IMR-90 (cell line): Measurements from ENCODE around the gene TNS1. TPM values are rescaled to one million over a fixed set of nuclear protein-coding genes. Genes with fewer than 3 reads are reported as not detected.

Source experiments
- ATAC-seq: fragments of 200-7000 bp; cut with Tn5 transposase; 2 replicates; pipeline ENCODE4 v1.9.1; 2020; ENCODE audit warnings: low read depth, mild to moderate bottlenecking, moderate library complexity
- BruUV-seq: library from RNA; stranded (reverse); fragments of 400-500 nt; replicated peaks from 2 replicates; lab custom pipeline; 2021; lab: Mats Ljungman, UMichigan
- CTCF ChIA-PET: fragments of 300-600 bp; formaldehyde crosslinking; extraction: SDS; loops from one replicate; lab custom pipeline; 2021; ENCODE audit warnings: antibody characterized with exemption; lab: Yijun Ruan, JAX
- POLR2A ChIA-PET: fragments of 300-600 bp; sonication (Branson Sonifier 250); formaldehyde crosslinking; loops from one replicate; lab custom pipeline; 2022; ENCODE audit warnings: antibody characterized with exemption; ENCODE audit not compliant: unreplicated experiment; lab: Charles Lee
- DNase-seq: peaks from one replicate; pipeline ENCODE4 v3.0.0; 2013
- H2AFZ ChIP-seq: replicated peaks from 2 replicates; pipeline ENCODE3; 2013; ENCODE audit warnings: low read length, mild to moderate bottlenecking; ENCODE audit not compliant: poor library complexity
- H2AK5ac ChIP-seq: 2 replicates; pipeline ENCODE4 v1.6.1; 2013; ENCODE audit warnings: low read depth, low read length, inconsistent platforms
- H2AK9ac ChIP-seq: replicated peaks from 2 replicates; pipeline ENCODE3; 2013; ENCODE audit warnings: mild to moderate bottlenecking, low read depth, low read length, moderate library complexity; ENCODE audit not compliant: poor library complexity
- H2BK120ac ChIP-seq: 2 replicates; pipeline ENCODE4 v1.6.1; 2013; ENCODE audit warnings: low read depth, low read length, inconsistent platforms
- H2BK15ac ChIP-seq: 3 replicates; pipeline ENCODE4 v1.6.1; 2013; ENCODE audit warnings: low read depth, low read length, inconsistent platforms
- H2BK20ac ChIP-seq: 2 replicates; pipeline ENCODE4 v1.6.1; 2013; ENCODE audit warnings: low read depth, mild to moderate bottlenecking, inconsistent platforms, low read length, moderate library complexity
- H2BK5ac ChIP-seq: 2 replicates; pipeline ENCODE4 v1.6.1; 2013; ENCODE audit warnings: mild to moderate bottlenecking, low read depth, low read length, inconsistent platforms; ENCODE audit not compliant: poor library complexity, severe bottlenecking
- H3K14ac ChIP-seq: replicated peaks from 2 replicates; pipeline ENCODE4 v1.6.1; 2013; ENCODE audit warnings: low read depth, low read length, inconsistent platforms
- H3K18ac ChIP-seq: 2 replicates; pipeline ENCODE4 v1.6.1; 2013; ENCODE audit warnings: low read depth, low read length, control low read depth
- H3K23ac ChIP-seq: 2 replicates; pipeline ENCODE4 v1.6.1; 2013; ENCODE audit warnings: low read depth, low read length, inconsistent platforms
- H3K27ac ChIP-seq: 2 replicates; pipeline ENCODE4 v1.5.1; 2013; ENCODE audit warnings: mild to moderate bottlenecking, control low read depth, low read length; ENCODE audit not compliant: insufficient read depth
- H3K27me3 ChIP-seq: 2 replicates; pipeline ENCODE4 v1.6.1; 2013; ENCODE audit warnings: low read length; ENCODE audit not compliant: control insufficient read depth, insufficient read depth
- H3K36me3 ChIP-seq: 2 replicates; pipeline ENCODE4 v1.6.1; 2013; ENCODE audit warnings: low read length, mixed read lengths; ENCODE audit not compliant: control insufficient read depth, insufficient read depth
- H3K4ac ChIP-seq: 2 replicates; pipeline ENCODE4 v1.6.1; 2013; ENCODE audit warnings: low read depth, low read length, inconsistent platforms
- H3K4me1 ChIP-seq: 2 replicates; pipeline ENCODE4 v1.6.1; 2013; ENCODE audit warnings: low read length, mixed read lengths; ENCODE audit not compliant: control insufficient read depth, insufficient read depth
- H3K4me2 ChIP-seq: 2 replicates; pipeline ENCODE4 v1.6.1; 2013; ENCODE audit warnings: low read depth, mild to moderate bottlenecking, control low read depth, low read length, moderate library complexity
- H3K4me3 ChIP-seq: 2 replicates; pipeline ENCODE4 v1.5.1; 2013; ENCODE audit warnings: low read depth, mild to moderate bottlenecking, control low read depth, low read length, moderate library complexity; ENCODE audit not compliant: insufficient read depth
- H3K56ac ChIP-seq: 2 replicates; pipeline ENCODE4 v1.6.1; 2013; ENCODE audit warnings: low read length, inconsistent platforms; ENCODE audit not compliant: insufficient read depth; ENCODE audit errors: extremely low read depth
- H3K79me1 ChIP-seq, 2 experiments: 2 replicates each; pipeline ENCODE4 v1.6.1; 2013; ENCODE audit warnings: low read length in 2 of 2, inconsistent platforms in 1 of 2, low read depth in 1 of 2
- H3K9ac ChIP-seq: 2 replicates; pipeline ENCODE4 v1.6.1; 2013; ENCODE audit warnings: low read depth, low read length, control low read depth
- H3K9me1 ChIP-seq: 2 replicates; pipeline ENCODE4 v1.6.1; 2013; ENCODE audit warnings: low read length, inconsistent platforms; ENCODE audit not compliant: insufficient read depth
- H3K9me3 ChIP-seq: 2 replicates; pipeline ENCODE4 v1.6.1; 2013; ENCODE audit warnings: low read length; ENCODE audit not compliant: control insufficient read depth, insufficient read depth
- H4K20me1 ChIP-seq: 2 replicates; pipeline ENCODE4 v1.6.1; 2013; ENCODE audit warnings: low read length, inconsistent platforms; ENCODE audit not compliant: insufficient read depth
- H4K5ac ChIP-seq: 2 replicates; pipeline ENCODE4 v1.6.1; 2013; ENCODE audit warnings: mild to moderate bottlenecking, low read depth, low read length, control low read depth
- H4K8ac ChIP-seq, 2 experiments: 2 replicates each; pipeline ENCODE4 v1.6.1; 2013; ENCODE audit warnings: low read depth in 2 of 2, low read length in 2 of 2, control low read depth in 1 of 2, inconsistent platforms in 1 of 2
- H4K91ac ChIP-seq: 2 replicates; pipeline ENCODE4 v1.6.1; 2013; ENCODE audit warnings: low read depth, low read length, inconsistent platforms; ENCODE audit not compliant: insufficient read depth
- CEBPB ChIP-seq: IDR thresholded peaks from 2 replicates; pipeline ENCODE4 v1.6.1; 2012; ENCODE audit warnings: low read depth, low read length, improper control_type of control experiment
- FOS ChIP-seq: fragments of 150-350 bp; IDR thresholded peaks from 2 replicates; pipeline ENCODE4 v1.6.1; 2016; ENCODE audit warnings: low read depth, low read length
- MAFK ChIP-seq: IDR thresholded peaks from 2 replicates; pipeline ENCODE4 v1.6.1; 2012; ENCODE audit warnings: low read depth, low read length, improper control_type of control experiment
- NFE2L2 ChIP-seq: fragments of 150-350 bp; IDR thresholded peaks from 2 replicates; pipeline ENCODE4 v1.6.1; 2016; ENCODE audit warnings: low read depth, mild to moderate bottlenecking, low read length
- POLR2A ChIP-seq: IDR thresholded peaks from 2 replicates; pipeline ENCODE4 v1.6.1; 2012; ENCODE audit warnings: mild to moderate bottlenecking, low read depth, low read length
- WGBS, 2 experiments: methylation state at CpG; one replicate each; pipeline versions ENCODE4 v1.1.5 to v1.1.7; 2013; ENCODE audit warnings: missing lambda C conversion rate in 2 of 2; ENCODE audit not compliant: insufficient read length in 1 of 2; ENCODE audit errors: extremely low coverage in 2 of 2; 5-methylcytosine and 5-hydroxymethylcytosine counted together
- dilution Hi-C: fragments of 300-500 bp; cut with HindIII; formaldehyde crosslinking; loops from one replicate; pipeline ENCODE4 v1.14.3; 2018; ENCODE audit warnings: low sequenced_read_pairs; ENCODE audit not compliant: unreplicated experiment
- in situ Hi-C: fragments of 300-500 bp; cut with MboI; formaldehyde crosslinking; loops from 3 replicates; pipeline ENCODE4 v1.14.3; 2019; ENCODE audit warnings: low sequenced_read_pairs, inconsistent platforms, mixed read lengths
- intact Hi-C: fragments of 100-400 bp; cut with micrococcal nuclease; formaldehyde crosslinking; loops from 2 replicates; pipeline ENCODE4 v1.10.0; 2022
- polyA plus RNA-seq, 3 experiments: library from polyadenylated mRNA; depleted of rRNA; stranded (reverse); fragments of >200 nt; gene quantifications; 2 replicates each; pipeline ENCODE4 v1.2.3, GENCODE V29; 2012; ENCODE audit warnings: low replicate concordance in 1 of 3
- total RNA-seq: library from RNA; depleted of rRNA; stranded (reverse); fragments of >200 nt; gene quantifications from 2 replicates; pipeline ENCODE4 v1.2.3, GENCODE V29; 2012

The TNS1 gene
- total and polyA plus RNA-seq, 2 of the 4 experiments (the other 2 are of a cell fraction), result 41.1 to 45.2 TPM

DNA sequence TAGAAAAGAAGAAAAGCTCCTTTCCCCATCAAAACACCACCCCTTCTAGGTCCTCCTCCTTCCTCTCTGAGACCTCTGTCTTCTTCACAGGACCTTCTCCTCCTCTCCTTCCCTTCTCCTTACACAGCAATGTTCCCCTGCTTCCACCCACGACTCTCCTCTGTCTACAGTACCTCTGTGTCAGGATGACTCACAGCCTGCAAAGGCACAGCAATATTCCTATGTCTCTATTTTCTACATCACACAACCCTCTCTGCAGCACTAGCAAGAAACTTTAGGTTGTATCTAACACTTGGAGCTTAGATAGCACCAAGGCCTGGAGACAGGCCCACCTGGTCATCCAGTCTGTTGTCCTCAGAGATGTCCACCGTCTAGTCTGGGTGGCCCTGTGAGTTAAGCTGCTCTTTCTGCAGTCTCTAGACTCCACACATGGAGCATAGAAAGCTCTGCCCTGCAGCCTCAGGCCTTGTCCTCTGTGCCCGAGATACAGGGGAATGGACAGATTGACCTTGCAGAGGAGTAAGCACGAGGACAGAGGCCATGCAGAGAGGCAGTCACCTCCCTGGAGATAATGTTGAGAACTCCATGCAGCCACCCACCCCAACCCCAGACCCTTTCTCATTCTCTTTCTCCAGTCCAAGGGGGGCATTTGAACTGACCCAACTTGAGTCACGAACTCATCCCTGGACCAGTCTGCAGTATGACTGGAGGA, 212.0 kb downstream of the TNS1 start:
- Histone ChIP-seq H3K9me3 (no peaks in the 10 kb centered on the region), H2BK20ac (no peak overlapping the region), H3K4me3 (no peak overlapping the region), H3K56ac (no peak overlapping the region), H2AK5ac (no peak overlapping the region), H2AFZ (peak overlapping the region; percentile 14), H3K9me1 (peaks cover 9% of the 10 kb centered on the region), H4K20me1 (peaks cover 4% of the 10 kb centered on the region; the same call in 1 of the 2 replicates), H2BK120ac (no peak overlapping the region), H3K18ac (no peak overlapping the region), H2BK15ac (peak overlapping the region; percentile 35; the same call in 1 of the 3 replicates), H3K27me3 (no peaks in the 10 kb centered on the region), H3K36me3 (no peaks in the 10 kb centered on the region), H3K4ac (no peak overlapping the region), H3K27ac (no peak overlapping the region), H2AK9ac (peak overlapping the region; percentile 2), H3K4me1 (peaks cover 12% of the 10 kb centered on the region), H4K91ac (no peak overlapping the region), H4K5ac (no peak overlapping the region), H3K79me1 (no peaks in the 10 kb centered on the region), H3K23ac (no peak overlapping the region), H2BK5ac (no peak overlapping the region), H3K4me2 (no peak overlapping the region), H3K9ac (no peak overlapping the region), H3K14ac (no peak overlapping the region), H4K8ac (no peak overlapping the region)
- in situ Hi-C loops (loop anchor here (5.0 to 10.0 kb wide), 2 partner anchors 96 to 244 kb away; no protein-coding TSS in a partner anchor), dilution Hi-C loops (no loop called here), intact Hi-C loops (no loop called here)
- no CpG with 5 or more reads among the region's 5 CpGs for WGBS, 2 experiments
- no TSS peak for BruUV-seq
- DNase-seq (peak; percentile 83), ATAC-seq (peak; percentile 91)
- TF ChIP-seq POLR2A, result no peak
- peak; percentile 15; the same call in 1 of the 2 replicates for TF ChIP-seq CEBPB
- TF ChIP-seq FOS, result peak; percentile 81
- TF ChIP-seq MAFK, result peak; percentile 18; the same call in 1 of the 2 replicates
- peak; percentile 20; the same call in 1 of the 2 replicates for TF ChIP-seq NFE2L2
- POLR2A ChIA-PET, result no interaction called here
- CTCF ChIA-PET, result interaction anchor here (0.9 to 1.3 kb wide), 2 partner anchors 96 to 197 kb away, joined by 4 to 7 read pairs; no protein-coding TSS in a partner anchor
